K562 (cell line): Measurements from ENCODE around the gene RASSF3. TPM values are rescaled to one million over a fixed set of nuclear protein-coding genes. Genes with fewer than 3 reads are reported as not detected.

Experiments used
- ATAC-seq: fragments of 200-7000 bp; cut with Tn5 transposase; 3 replicates; pipeline ENCODE4 v1.9.1; 2020; ENCODE audit warnings: moderate library complexity
- BruUV-seq: library from RNA; stranded (reverse); fragments of 400-500 nt; replicated peaks from 2 replicates; lab custom pipeline; 2021; lab: Mats Ljungman, UMichigan
- CTCF ChIA-PET: fragments of 300-600 bp; formaldehyde crosslinking; extraction: SDS; loops from one replicate; lab custom pipeline; 2021; ENCODE audit warnings: low intra/inter-chr PET ratio; lab: Yijun Ruan, JAX
- POLR2A ChIA-PET: fragments of 300-600, 350-650 bp; sonication (Branson Sonifier 250); formaldehyde crosslinking; extraction: SDS; loops from one replicate; lab custom pipeline; 2021; ENCODE audit warnings: antibody characterized with exemption, inconsistent platforms; lab: Yijun Ruan, JAX
- DNase-seq, 4 experiments: peaks; one replicate each; pipeline versions ENCODE4 v3.0.0 to v3.0.0-alpha.2; 2011 to 2018; ENCODE audit warnings: low spot score in 3 of 4, mixed read lengths in 3 of 4; ENCODE audit errors: extremely low read depth in 1 of 4
- FAIRE-seq: peaks from 2 replicates; lab custom pipeline; 2011; peaks lifted over from hg19 to GRCh38; lab: Jason Lieb, UNC
- H2AFZ ChIP-seq: 2 replicates; pipeline ENCODE4 v1.6.0; 2011; ENCODE audit warnings: low read depth, low read length, control low read depth, inconsistent platforms
- H3K27ac ChIP-seq: fragments of 200-600 bp; 3 replicates; pipeline ENCODE4 v1.8.0; 2011; ENCODE audit warnings: low read depth, mild to moderate bottlenecking, control low read depth, inconsistent platforms, low read length, moderate library complexity, mixed read lengths; ENCODE audit errors: extremely low read depth
- H3K27me3 ChIP-seq, 2 experiments: fragments of 300-600 bp in 1 of 2; 2 replicates in 1 of 2; 3 replicates in 1 of 2; pipeline versions ENCODE4 v1.6.0 to v1.8.0; 2011; ENCODE audit warnings: inconsistent platforms in 2 of 2, low read length in 2 of 2, mild to moderate bottlenecking in 1 of 2, mixed read lengths in 1 of 2, moderate library complexity in 1 of 2; ENCODE audit not compliant: control insufficient read depth in 2 of 2, insufficient read depth in 2 of 2
- H3K36me3 ChIP-seq: fragments of 300-600 bp; 3 replicates; pipeline ENCODE4 v1.8.0; 2011; ENCODE audit warnings: mild to moderate bottlenecking, low read length, inconsistent platforms; ENCODE audit not compliant: control insufficient read depth, insufficient read depth
- H3K4me1 ChIP-seq, 2 experiments: fragments of 200-600 bp in 1 of 2; replicated peaks in 1 of 2; 2 replicates in 1 of 2; 3 replicates in 1 of 2; pipeline versions ENCODE4 v1.5.1 to v1.8.0; 2011; ENCODE audit warnings: inconsistent platforms in 2 of 2, low read length in 2 of 2, mild to moderate bottlenecking in 1 of 2, mixed read lengths in 1 of 2, moderate library complexity in 1 of 2; ENCODE audit not compliant: control insufficient read depth in 2 of 2, insufficient read depth in 2 of 2
- H3K4me2 ChIP-seq: 2 replicates; pipeline ENCODE4 v1.6.1; 2011; ENCODE audit warnings: low read length, control low read depth, inconsistent platforms, mixed read lengths; ENCODE audit not compliant: insufficient read depth
- H3K4me3 ChIP-seq: fragments of 200-600 bp; sonication (generic), shearing (Covaris generic); 2 replicates; pipeline ENCODE4 v1.5.1; 2016; ENCODE audit warnings: control low read depth, inconsistent platforms
- H3K79me2 ChIP-seq: fragments of 200-600 bp; 3 replicates; pipeline ENCODE4 v1.8.0; 2011; ENCODE audit warnings: low read length, inconsistent platforms; ENCODE audit not compliant: control insufficient read depth, insufficient read depth
- H3K9ac ChIP-seq, 2 experiments: 2 replicates each; pipeline versions ENCODE4 v1.6.0 to v1.6.1; 2011; ENCODE audit warnings: low read depth in 2 of 2, low read length in 2 of 2, control low read depth in 1 of 2, inconsistent platforms in 1 of 2, mild to moderate bottlenecking in 1 of 2, mixed read lengths in 1 of 2; ENCODE audit not compliant: insufficient read depth in 1 of 2
- H3K9me1 ChIP-seq: one replicate; pipeline ENCODE4 v1.6.0; 2011; ENCODE audit warnings: inconsistent platforms, mild to moderate bottlenecking, low read length, moderate library complexity; ENCODE audit not compliant: control insufficient read depth, insufficient read depth
- H3K9me3 ChIP-seq: replicated peaks from 2 replicates; pipeline ENCODE4 v1.5.1; 2011; ENCODE audit warnings: low read depth, low read length, inconsistent platforms; ENCODE audit not compliant: control insufficient read depth, insufficient read depth
- H4K20me1 ChIP-seq: replicated peaks from 2 replicates; pipeline ENCODE4 v1.6.1; 2011; ENCODE audit warnings: low read length, inconsistent platforms, mixed read lengths; ENCODE audit not compliant: control insufficient read depth, insufficient read depth
- FOXA1 ChIP-seq: fragments of 450-650 bp; IDR thresholded peaks from 2 replicates; pipeline ENCODE4 v1.6.1; 2016; ENCODE audit warnings: mild to moderate bottlenecking, borderline replicate concordance
- PPARD ChIP-seq: fragments of 250-450 bp; sonication (Bioruptor Pico); IDR thresholded peaks from 2 replicates; pipeline ENCODE4 v1.8.0; 2022; ENCODE audit warnings: inconsistent platforms, mild to moderate bottlenecking, moderate library complexity
- TAL1 ChIP-seq: fragments of 450-650 bp; IDR thresholded peaks from 2 replicates; pipeline ENCODE4 v1.6.1; 2016; ENCODE audit warnings: mild to moderate bottlenecking
- TOE1 ChIP-seq, 2 experiments: fragments of 450-650 bp in 1 of 2; sonication (generic) in 1 of 2; formaldehyde crosslinking in 1 of 2; IDR thresholded peaks; 2 replicates each; pipeline versions ENCODE4 v1.7.1 to v1.8.0; 2016 to 2022; ENCODE audit warnings: borderline replicate concordance in 2 of 2, mild to moderate bottlenecking in 2 of 2, antibody characterized with exemption in 1 of 2, inconsistent platforms in 1 of 2, low read depth in 1 of 2, missing genetic modification reagents in 1 of 2, moderate library complexity in 1 of 2
- ZBED1 ChIP-seq: IDR thresholded peaks from 2 replicates; pipeline ENCODE4 v1.6.1; 2014
- ZBTB17 ChIP-seq: fragments of 450-650 bp; formaldehyde crosslinking; IDR thresholded peaks from 2 replicates; pipeline ENCODE4 v1.4.0; 2020; ENCODE audit warnings: mild to moderate bottlenecking
- ZNF699 ChIP-seq: fragments of 250-450 bp; sonication (Bioruptor Pico); IDR thresholded peaks from 2 replicates; pipeline ENCODE4 v1.8.0; 2021; ENCODE audit warnings: mild to moderate bottlenecking, moderate library complexity; ENCODE audit not compliant: insufficient replicate concordance
- ZNF766 ChIP-seq: fragments of 200-800 bp; sonication (Bioruptor generic); conservative IDR thresholded peaks from 2 replicates; pipeline ENCODE4 v1.6.1; 2016; ENCODE audit warnings: missing genetic modification characterization, missing compliant biosample characterization
- ZNF780A ChIP-seq: fragments of 250-450 bp; sonication (Bioruptor Pico); IDR thresholded peaks from 2 replicates; pipeline ENCODE4 v1.5.0; 2021; ENCODE audit warnings: mild to moderate bottlenecking
- WGBS: fragments of 100-300 bp; shearing (Covaris generic); methylation state at CpG from one replicate; pipeline ENCODE4 v1.1.6; 2016; ENCODE audit warnings: low coverage, mixed read lengths; ENCODE audit not compliant: insufficient coverage; ENCODE audit errors: missing lambda C conversion rate; 5-methylcytosine and 5-hydroxymethylcytosine counted together
- in situ Hi-C: fragments of 300-500 bp; cut with MboI; formaldehyde crosslinking; loops from 4 replicates; pipeline ENCODE4 v1.15.0; 2018; ENCODE audit warnings: inconsistent platforms, mixed read lengths
- intact Hi-C: fragments of 100-400 bp; cut with micrococcal nuclease; formaldehyde crosslinking; loops from 2 replicates; pipeline ENCODE4 v1.14.2; 2022
- polyA plus RNA-seq, 8 experiments: library from polyadenylated mRNA; depleted of rRNA in 4 of 8; stranded (reverse) in 5 of 8; unstranded in 3 of 8; fragments of >200 nt; fragmentation: Nextera tagmentation in 2 of 8; fragmentation: Illumina TruSeq in 1 of 8; extraction: Ambion mirVana in 2 of 8; extraction: Trizol in 1 of 8; gene quantifications; 2 replicates each; pipeline versions ENCODE4 v1.2.1 to v1.2.3, GENCODE V29; 2011 to 2014; ENCODE audit warnings: inconsistent platforms in 1 of 8, missing spikeins in 1 of 8
- total RNA-seq, 7 experiments: library from RNA; depleted of rRNA in 6 of 7; stranded (reverse); fragments of >200 nt in 6 of 7; fragmentation: Illumina TruSeq in 2 of 7; extraction: Trizol in 2 of 7; gene quantifications; 2 replicates each; pipeline versions ENCODE4 v1.2.1 to v1.2.3, GENCODE V29; 2011 to 2021; ENCODE audit warnings: low replicate concordance in 1 of 7
- TF ChIP-seq, protein P1 (sequence below): fragments of 250-450 bp; sonication (Bioruptor Pico); IDR thresholded peaks from 2 replicates; pipeline ENCODE4 v1.8.0; 2022; ENCODE audit warnings: inconsistent platforms
- TF ChIP-seq, protein P2 (sequence below): fragments of 200-800 bp; sonication (Bioruptor generic); IDR thresholded peaks from 2 replicates; pipeline ENCODE4 v1.6.1; 2017; ENCODE audit warnings: missing genetic modification characterization, missing compliant biosample characterization
- TF ChIP-seq, protein P3 (sequence below), 2 experiments: fragments of 450-650 bp; IDR thresholded peaks; 2 replicates each; pipeline ENCODE4 v1.6.1; 2018; ENCODE audit warnings: mild to moderate bottlenecking in 2 of 2, low read depth in 1 of 2; ENCODE audit not compliant: partially characterized antibody in 2 of 2

The RASSF3 gene
- total and polyA plus RNA-seq, 9 of the 15 experiments (the other 6 are each of a cell fraction or from before 2014, with no cell fraction given): 3.7 to 39.2 (median 20.2) TPM

DNA sequence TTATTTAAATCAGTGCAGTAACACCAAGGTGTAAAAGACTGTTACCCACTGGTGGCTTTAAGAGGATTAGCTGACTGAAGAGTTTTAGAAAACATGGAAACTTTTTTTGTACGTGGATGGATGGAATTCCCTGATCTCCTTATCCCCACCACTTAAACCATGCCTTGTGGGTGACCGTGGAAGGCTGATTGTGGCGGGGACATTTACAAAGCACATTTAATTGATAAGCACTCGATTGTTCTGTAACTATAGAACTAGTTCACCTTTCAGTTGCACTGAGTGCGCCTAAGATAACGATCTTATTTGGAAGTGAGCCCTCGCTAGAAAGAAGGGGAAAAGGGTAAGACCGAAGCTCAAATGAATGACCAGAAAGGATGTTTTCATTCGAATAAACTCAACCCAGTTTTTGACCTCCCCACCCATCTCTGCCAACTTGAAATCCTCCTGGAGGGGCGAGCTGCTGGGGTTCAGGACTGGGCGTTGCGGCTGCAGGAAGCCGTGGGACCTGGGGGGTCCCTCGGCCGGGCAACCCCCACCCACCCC lies 688 bp upstream of the RASSF3 start:
- intact Hi-C loops: loop anchor here (2.0 to 10.0 kb wide), 4 partner anchors 63 to 1585 kb away; partner anchors contain the start of gene TBK1
- in situ Hi-C loops: no loop called here
- TF ChIP-seq ZNF766 (CRISPR knock-in tag) (peak; percentile 5; the same call in 1 of the 2 replicates), FOXA1 (no peak), ZBTB17 (CRISPR knock-in tag) (no peak), ZNF699 (CRISPR knock-in tag) (no peak), PPARD (CRISPR knock-in tag) (no peak), TOE1 (IDR thresholded peaks at IDR 0.05; ENCODE audit: borderline replicate concordance) (peak; percentile 36; the same call in 1 of the 2 replicates), TOE1 (CRISPR knock-in tag; IDR thresholded peaks at IDR 0.05; ENCODE audit: borderline replicate concordance, low read depth) (no peak), ZNF780A (CRISPR knock-in tag) (no peak), ZBED1 (no peak), TAL1 (no peak)
- TF ChIP-seq, protein P1, sequence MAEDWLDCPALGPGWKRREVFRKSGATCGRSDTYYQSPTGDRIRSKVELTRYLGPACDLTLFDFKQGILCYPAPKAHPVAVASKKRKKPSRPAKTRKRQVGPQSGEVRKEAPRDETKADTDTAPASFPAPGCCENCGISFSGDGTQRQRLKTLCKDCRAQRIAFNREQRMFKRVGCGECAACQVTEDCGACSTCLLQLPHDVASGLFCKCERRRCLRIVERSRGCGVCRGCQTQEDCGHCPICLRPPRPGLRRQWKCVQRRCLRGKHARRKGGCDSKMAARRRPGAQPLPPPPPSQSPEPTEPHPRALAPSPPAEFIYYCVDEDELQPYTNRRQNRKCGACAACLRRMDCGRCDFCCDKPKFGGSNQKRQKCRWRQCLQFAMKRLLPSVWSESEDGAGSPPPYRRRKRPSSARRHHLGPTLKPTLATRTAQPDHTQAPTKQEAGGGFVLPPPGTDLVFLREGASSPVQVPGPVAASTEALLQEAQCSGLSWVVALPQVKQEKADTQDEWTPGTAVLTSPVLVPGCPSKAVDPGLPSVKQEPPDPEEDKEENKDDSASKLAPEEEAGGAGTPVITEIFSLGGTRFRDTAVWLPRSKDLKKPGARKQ (CRISPR knock-in tag): no peak
- TF ChIP-seq, protein P2, sequence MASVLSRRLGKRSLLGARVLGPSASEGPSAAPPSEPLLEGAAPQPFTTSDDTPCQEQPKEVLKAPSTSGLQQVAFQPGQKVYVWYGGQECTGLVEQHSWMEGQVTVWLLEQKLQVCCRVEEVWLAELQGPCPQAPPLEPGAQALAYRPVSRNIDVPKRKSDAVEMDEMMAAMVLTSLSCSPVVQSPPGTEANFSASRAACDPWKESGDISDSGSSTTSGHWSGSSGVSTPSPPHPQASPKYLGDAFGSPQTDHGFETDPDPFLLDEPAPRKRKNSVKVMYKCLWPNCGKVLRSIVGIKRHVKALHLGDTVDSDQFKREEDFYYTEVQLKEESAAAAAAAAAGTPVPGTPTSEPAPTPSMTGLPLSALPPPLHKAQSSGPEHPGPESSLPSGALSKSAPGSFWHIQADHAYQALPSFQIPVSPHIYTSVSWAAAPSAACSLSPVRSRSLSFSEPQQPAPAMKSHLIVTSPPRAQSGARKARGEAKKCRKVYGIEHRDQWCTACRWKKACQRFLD (CRISPR knock-in tag): no peak
- TF ChIP-seq, protein P3, sequence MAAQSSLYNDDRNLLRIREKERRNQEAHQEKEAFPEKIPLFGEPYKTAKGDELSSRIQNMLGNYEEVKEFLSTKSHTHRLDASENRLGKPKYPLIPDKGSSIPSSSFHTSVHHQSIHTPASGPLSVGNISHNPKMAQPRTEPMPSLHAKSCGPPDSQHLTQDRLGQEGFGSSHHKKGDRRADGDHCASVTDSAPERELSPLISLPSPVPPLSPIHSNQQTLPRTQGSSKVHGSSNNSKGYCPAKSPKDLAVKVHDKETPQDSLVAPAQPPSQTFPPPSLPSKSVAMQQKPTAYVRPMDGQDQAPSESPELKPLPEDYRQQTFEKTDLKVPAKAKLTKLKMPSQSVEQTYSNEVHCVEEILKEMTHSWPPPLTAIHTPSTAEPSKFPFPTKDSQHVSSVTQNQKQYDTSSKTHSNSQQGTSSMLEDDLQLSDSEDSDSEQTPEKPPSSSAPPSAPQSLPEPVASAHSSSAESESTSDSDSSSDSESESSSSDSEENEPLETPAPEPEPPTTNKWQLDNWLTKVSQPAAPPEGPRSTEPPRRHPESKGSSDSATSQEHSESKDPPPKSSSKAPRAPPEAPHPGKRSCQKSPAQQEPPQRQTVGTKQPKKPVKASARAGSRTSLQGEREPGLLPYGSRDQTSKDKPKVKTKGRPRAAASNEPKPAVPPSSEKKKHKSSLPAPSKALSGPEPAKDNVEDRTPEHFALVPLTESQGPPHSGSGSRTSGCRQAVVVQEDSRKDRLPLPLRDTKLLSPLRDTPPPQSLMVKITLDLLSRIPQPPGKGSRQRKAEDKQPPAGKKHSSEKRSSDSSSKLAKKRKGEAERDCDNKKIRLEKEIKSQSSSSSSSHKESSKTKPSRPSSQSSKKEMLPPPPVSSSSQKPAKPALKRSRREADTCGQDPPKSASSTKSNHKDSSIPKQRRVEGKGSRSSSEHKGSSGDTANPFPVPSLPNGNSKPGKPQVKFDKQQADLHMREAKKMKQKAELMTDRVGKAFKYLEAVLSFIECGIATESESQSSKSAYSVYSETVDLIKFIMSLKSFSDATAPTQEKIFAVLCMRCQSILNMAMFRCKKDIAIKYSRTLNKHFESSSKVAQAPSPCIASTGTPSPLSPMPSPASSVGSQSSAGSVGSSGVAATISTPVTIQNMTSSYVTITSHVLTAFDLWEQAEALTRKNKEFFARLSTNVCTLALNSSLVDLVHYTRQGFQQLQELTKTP (IDR thresholded peaks at IDR 0.05; ENCODE audit: low read depth in 1 of 2, partially characterized antibody in 2 of 2): peak; percentile 2 to 75

More for the DNA sequence above, 688 bp upstream of the RASSF3 start:
- Histone ChIP-seq H3K9ac (peak overlapping the region; percentile 72 to 97), H3K9me1 (no peaks in the 10 kb centered on the region), H3K36me3 (peaks cover 23% of the 10 kb centered on the region; the same call in 1 of the 3 replicates), H2AFZ (peak overlapping the region; percentile 99), H3K9me3 (no peaks in the 10 kb centered on the region), H4K20me1 (no peaks in the 10 kb centered on the region), H3K4me2 (peak overlapping the region; percentile 88), H3K79me2 (peaks cover 43% of the 10 kb centered on the region), H3K4me3 (peak overlapping the region; percentile 87), H3K4me1 (peaks cover 8 to 20% of the 10 kb centered on the region in 2 experiments; a peak in 4 of 5 replicates), H3K27ac (peak overlapping the region; percentile 80), H3K27me3 (no peaks in the 10 kb centered on the region)
- WGBS: 0% methylated on average over 15 of the region's 15 CpGs
- FAIRE-seq: no peak
- CTCF ChIA-PET: no interaction called here
- POLR2A ChIA-PET: interaction anchor here (0.5 to 1.6 kb wide), 11 partner anchors 9 to 111 kb away, joined by 3 to 7 read pairs (median 3); no protein-coding TSS in a partner anchor
- peak in 2 of 4 experiments; percentile 16 to 41 for DNase-seq
- ATAC-seq: no peak
- BruUV-seq: TSS peak; percentile 87
